NOMO-1 treated with dmso at 0.1 percent for 144 hours (cell line): Measurements from ENCODE around the gene TOB2.
A peak's percentile ranks its signal among the peaks of the same experiment; 100 is the strongest.
"Not testable (repeated sequence)": the region's sequence is repeated elsewhere in the genome, so short reads cannot be mapped to it uniquely, and the experiment has no call there.

ENCODE experiments used
- DNase-seq: peaks from one replicate; lab custom pipeline; 2025; ENCODE audit not compliant: unreplicated experiment; lab: John Stamatoyannopoulos, UW

Gene TOB2

DNA sequence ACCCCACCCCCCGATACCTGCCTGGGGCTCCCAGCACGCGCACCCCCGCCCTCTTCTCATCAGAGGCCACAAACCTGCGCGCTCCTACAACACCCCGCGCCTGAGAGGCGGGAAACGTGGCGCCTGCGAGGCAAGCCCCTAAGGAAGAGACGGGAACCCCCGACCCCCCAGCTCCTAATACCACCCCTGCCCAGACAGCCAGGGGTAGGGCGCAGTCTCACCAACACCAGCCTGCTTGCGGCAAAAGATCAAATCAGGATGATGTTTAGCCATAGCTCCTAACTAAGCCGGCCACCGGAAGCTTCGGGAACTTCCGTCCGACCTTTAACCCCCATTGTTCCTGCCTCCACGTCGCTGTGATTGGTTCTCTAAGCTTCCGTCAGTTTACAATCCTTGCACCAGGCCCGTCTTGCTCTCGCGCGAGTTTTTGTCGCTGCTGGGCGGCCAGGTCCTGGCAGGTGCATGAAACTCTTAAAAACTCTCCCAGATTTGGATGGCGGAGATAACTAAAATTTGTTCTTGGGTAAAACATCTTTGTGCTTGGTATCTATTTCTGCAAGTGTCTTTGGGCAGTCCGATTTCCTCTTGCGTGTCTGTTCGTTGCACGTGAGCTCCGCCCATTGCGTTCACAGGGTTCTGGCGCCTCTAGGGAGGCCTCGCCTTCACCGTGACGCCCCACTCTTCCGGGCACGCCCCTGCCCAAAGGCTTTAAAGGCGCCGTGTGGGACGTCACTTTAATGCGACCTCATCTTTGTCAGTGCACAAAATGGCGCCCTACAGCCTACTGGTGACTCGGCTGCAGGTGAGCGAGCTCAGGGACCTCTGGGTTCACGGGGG is 22.0 kb upstream of the TOB2 start, which contains the start of the genes ACO2 and PHF5A:
Gene ACO2 (plus strand): TSS at position 737 of the 837 bp plus-strand sequence. CDS start 30 bp downstream, at position 767.
Gene PHF5A (minus strand): TSS at position 312 of the 837 bp plus-strand sequence. CDS start 39 bp downstream, at position 273.
- peak; percentile 98 for DNase-seq

DNA sequence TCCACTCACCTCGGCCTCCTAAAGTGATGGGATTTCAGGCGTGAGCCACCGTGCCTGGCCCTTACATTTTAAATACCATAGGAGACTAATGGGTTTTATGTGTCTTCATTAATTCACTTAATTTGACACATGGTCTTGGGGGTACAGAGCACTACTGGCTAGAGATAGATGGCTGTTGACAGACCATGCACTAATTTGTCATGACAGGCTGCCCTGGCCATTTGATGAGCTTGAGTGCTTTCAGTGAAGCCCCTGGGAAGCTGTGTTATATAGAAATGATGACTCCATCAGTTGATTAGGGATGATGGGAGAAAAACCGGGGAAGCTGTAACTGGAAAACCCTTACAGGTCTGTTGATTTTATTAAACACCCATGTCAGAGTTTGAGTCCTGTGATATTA is 15.3 kb upstream of the TOB2 start:
- no peak for DNase-seq

DNA sequence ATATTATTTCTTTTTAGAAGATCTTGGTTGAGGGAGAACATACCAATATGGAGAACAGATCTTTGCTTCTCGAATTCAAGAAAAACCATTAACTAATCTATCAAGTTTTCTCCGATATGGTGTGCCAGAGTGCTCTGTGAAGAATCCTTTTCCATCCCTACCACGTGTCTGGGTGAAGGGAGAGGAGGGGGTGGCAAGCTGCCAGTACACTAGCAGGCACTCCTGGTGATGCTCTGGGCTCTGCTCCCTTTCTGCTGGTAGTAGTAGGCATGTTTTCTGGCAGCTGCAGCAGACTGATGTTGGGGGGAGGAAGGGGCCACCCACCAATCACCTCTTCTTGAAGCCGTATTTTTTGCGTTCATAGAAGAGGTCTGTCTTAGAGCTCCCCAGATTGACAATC is 13.5 kb upstream of the TOB2 start:
- DNase-seq, result not testable (repeated sequence)

DNA sequence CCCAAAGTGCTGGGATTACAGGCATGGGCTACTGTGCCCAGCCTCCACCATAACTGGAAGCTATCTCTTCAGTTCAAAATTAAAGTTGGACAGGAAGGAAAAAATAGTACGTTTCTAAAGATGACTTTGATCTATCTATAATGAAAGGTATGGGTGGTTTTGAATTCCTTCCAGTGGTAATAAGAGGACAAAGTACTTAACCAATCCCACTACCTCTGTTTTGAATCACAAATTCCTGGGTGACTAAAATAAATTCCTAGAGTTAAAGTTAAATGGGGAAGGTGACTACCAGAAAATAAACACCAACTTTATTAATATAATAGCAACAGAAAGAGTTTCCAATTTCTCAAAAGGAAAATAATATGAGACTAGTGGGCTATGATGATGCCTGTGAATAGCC is 12.8 kb upstream of the TOB2 start:
- no peak for DNase-seq

DNA sequence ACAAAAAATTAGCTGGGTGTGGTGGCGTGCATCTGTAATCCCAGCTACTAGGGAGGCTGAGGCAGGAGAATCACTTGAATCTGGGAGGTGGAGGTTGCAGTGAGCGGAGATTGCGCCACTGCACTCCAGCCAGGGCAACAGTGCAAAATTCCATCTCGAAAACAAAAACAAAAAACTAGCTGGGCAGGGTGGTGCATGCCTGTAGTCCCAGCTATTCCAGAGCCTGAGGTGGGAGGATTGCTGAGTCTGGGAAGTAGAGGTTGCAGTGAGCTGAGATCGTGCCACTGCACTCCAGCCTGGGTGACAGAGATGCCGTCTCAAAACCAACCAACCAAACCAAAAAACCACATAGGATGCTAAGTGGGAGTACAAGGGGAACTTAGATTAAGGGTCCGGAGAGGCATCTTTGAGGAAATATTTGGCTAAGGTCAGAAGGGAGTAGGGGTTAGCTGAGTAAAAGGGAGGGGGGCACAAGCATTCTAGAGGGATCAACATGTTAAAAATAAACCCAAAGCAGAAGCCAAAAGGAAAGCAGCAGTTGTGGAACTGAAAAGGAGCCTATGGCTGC is 11.6 kb upstream of the TOB2 start:
- no peak for DNase-seq

DNA sequence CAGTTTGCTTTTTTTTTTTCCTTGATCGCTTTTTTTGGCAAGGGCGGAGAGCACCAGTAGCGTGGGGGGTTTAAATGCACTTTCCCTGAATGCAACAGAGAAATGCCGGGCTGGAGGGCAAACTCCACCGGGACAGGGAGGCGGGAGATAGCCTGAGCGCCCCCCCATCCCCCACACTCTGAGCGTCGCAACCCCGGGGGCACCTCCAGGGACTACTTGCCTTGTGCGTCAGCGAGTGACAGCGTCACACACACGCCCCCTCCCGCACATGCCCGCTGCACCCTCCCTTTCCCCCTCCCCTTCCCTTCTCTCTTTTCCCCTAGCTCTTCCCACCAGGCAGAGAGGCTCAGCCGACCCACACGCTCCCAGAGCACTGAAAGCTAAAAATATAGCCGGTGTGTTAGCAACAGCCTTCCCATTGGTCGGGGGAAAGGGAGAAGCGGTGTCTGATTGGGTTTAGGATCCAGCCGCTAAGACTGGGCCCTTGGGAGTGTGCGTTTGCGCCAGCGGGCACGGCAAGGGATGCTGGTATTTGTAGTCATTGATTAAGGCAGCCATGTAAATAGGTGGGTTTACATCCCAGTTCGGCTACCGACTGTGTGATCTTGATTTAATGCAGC is 1.7 kb upstream of the TOB2 start:
- peak; percentile 99 for DNase-seq

DNA sequence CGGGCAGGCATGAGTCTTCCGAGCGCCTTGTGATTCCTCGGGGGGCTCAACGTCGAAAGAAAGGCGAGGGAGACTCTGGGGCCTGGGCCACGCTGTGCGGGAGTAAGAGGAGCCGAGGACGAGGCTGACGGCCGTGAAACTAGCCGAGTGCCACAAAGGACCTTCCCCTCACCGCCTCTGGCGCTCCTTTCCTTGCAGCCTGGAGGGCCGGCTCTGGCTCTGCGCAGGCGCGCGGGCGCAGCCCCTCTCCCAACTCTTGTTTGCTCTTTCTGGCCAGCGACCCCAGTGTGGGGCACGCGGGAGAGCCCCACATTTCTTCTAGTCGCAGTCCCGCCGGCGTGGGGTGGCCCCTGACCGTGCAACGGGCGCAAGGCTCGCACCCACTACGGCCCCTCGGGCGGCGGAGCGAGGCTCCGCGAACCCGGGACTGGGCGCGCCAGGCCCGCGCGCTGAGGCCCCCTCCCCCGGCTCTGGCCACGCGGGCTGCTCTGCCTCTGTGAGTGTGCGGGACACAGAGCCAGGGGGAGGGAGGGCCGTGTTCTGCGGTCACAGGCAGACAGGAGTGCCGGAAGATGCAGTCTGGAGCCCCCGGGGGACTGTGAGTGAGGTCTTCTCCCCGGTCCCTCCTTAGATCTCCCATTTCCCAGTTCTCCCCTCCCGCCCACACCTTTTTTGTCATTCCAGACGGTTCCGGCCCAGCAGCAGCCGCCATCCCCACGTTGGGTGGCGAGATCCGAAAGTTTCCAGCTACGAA is 1.0 kb upstream of the TOB2 start:
- DNase-seq, result peak; percentile 51

DNA sequence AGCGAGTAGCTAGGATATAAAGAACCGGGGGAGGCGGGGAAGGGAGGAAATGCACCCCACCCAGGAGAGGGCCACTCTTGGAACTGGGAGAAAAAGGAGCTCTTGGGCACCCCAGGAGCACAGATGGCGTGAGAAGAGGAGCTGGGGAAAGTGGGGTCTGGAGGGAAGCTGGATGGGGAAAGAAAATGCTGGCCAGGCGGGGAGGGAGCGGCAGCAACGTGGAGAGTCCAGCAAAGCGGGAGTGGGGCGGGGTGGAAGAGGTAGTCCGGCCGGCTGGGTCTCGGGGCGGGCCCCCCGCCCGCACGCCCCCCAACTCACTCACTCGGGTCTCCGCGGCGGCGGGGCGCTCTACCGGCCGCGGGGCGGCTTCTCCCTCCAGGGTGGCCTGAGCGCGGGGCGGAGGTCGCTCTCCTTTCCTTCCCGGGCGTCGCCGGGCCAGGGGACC is 522 bp downstream of the TOB2 start:
- DNase-seq, result no peak

DNA sequence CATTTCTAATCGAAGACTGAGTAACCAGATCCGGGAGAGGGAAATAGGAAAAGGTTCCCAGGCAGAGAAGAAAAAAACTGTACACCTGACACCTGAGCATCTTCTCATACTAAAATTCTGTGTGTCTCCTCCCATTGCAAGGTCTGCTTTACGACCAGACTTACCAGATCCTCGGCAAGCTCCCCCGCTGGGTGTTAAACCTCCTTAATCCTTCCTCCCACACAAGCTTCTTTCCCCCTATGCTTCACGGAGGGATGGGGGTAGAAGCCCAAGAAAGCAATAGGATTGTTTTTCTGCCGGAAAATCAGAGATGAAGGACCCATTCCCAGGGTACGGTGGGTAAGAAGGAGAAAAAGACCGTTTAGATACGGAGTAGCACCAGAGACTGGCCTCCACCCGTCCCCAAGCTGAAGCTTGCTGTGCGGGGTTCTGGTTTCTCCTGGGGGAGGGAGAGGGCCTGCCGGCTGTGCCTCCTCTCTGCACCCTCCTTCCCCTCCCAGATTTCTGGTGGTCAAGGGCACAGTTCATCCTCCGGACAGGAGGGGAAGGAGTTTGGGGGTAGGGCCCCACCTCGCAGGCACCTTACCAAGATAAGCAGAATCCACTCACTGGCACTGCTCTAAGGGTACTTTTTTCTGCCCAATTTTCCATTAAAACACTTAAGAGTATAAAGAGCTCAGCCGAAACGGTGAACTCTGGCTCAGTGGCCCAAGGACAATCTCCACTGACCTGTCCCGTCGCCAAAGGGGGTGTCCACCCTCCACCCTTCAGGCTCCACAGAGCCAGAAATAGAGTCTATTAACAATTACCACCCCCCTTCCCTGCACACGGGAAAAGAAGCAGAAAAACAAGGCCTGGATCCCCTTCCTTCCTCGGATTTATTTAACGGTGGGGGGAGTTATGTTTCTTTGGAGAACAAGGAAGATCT is 1.2 kb downstream of the TOB2 start:
- DNase-seq, result no peak

DNA sequence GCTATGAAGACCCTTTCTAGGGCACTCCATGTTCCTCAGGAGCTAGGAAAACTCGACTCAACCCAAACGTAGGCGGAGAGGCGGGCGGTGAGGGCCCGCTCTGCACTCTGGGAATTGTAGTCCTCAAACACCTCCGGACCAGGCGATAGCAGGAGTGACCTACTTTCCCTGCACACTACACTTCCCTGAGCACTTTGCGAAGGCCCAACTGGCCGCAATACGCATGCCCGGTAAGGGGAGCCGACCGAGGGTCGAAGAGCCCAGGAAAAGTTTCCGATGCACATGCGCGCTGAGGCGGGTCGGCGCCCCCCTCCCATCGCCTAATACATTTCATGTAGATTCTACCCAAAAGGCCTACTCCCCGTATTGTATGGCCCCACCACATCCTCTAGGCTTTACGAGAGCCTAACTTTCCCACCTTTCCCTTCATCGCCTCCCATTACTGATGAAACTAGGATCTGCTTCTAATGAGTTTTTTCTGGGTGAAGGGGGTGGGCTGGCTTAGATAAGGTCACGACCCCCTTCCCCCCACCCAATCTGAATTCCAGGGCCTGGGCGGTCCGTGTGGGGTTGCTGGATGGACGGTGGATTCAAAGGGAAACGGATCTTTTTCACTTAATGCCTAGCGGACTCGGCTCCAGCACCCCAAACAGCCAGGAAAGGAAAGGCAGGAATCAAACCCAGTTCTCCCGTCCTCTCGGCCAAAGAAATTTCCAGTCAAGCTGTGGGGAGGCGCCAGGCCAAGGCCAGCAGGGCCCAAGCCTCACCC is 2.1 kb downstream of the TOB2 start:
- DNase-seq, result peak; percentile 87

DNA sequence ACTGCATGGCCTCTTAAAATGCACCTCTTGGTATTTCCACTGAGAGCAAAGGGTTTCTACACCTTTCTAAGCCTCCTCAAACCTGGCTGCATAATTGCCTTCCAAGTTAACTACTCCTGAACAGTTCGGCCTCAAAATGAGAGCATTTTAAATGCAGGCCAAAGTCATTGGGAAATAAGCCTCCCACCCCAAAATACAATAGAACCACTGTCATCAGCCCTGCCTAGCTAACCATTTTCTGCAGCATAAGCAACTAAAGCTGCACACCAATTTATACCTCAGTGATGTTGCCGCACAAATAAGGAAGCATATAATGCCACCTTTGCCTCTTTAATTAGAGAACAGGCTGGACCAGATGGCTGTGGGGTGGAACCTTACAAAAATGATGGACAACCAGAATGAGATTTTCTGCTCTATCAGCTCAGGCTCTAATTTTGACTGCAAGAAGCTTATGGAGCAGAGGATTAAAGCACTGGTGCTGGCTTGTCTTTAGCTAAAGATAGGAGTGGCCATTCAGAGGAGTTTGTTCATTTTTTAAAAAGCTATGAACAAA is 4.3 kb downstream of the TOB2 start:
- no peak for DNase-seq

DNA sequence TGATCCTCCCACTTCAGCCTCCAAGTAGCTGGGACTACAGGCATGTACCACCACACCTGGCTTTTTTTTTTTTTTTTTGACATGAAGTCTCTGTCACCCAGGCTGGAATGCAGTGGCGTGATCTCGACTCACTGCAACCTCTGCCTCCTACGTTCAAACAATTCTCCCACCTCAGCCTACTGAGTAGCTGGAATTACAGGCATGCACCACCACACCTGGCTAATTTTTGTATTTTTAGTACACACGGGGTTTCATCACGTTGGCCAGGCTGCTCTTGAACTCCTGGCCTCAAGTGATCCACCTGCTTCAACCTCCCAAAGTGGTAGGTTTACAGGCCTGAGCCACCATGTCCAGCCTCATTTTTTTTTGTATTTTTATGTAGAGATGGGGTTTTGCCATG is 6.1 kb downstream of the TOB2 start:
- DNase-seq, result not testable (repeated sequence)

DNA sequence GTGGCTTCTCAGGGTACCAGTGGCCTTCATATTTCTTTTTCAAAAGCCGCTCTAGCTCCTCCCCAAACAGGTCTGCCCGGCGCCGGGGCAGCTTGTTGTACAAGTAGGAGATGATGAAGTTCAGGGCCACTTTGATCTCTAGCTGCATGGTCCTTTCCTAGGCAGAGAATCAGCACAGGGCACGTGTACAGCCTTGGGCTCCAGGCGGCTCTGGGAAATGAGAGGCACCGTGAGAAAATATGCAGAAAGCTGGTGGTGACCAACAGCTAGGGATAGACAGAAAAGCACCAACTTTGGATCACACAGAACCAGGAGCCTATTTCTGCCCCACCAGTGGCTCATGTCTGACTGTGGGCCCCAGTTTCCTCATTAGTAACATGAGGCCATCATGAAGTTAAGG is 9.4 kb downstream of the TOB2 start:
- DNase-seq, result no peak

DNA sequence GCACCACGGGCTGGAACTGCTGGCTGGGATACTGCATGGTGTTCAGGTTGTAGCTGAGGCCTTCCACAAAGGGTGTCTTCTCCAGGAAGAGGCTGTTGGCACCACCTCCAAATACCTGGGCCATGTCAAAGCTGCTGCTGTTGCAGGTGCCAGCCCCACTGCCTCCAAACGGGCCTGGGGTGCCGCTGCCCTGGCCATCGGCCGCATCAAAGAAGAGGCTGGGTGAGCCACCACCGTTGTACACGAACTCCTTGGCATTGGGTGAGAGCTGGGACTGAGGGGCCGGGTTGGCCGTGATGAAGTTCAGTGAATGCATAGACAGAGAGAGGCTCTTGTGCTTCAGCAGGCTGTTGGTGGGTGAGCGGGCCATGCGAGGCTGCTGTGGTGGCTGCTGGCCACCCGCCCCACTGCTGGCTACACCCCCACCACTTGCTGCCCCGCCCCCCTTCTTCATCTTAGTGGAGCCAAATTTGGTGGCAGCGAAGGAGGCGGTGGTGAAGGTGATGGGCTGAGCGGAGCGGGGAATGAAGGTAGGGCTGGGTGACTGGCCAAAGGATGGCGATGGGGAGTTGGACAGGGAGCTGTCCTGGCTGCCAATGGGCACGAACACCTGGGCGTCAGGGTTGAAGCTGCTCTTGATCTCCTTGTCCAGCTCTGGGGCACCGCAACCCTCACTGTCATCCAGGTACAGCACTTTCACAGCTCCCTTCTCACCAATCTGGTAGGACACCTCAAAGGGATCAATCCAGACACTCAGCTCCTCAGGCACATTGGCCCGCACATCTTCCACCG is 10.1 kb downstream of the TOB2 start:
- no peak for DNase-seq

DNA sequence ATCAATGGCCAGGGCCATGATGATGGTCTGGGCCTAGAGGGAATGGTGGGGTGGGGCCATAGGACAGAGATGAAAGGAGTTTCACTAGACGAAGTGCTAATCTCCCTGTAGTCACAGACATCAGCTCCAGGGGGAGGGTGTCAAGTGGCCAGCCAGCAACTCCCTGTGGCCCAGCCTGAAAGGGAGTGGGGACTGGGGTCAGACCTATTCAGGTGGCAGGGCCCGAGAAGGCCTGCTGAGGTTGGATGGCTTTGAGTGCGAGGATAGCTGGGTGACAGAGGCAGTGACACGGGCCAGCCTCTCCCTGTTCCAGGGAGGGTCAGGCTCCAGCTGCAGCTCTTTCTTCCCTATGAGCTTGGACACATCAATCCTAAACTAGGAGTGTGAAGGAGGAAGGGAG is 11.0 kb downstream of the TOB2 start:
- DNase-seq, result no peak

DNA sequence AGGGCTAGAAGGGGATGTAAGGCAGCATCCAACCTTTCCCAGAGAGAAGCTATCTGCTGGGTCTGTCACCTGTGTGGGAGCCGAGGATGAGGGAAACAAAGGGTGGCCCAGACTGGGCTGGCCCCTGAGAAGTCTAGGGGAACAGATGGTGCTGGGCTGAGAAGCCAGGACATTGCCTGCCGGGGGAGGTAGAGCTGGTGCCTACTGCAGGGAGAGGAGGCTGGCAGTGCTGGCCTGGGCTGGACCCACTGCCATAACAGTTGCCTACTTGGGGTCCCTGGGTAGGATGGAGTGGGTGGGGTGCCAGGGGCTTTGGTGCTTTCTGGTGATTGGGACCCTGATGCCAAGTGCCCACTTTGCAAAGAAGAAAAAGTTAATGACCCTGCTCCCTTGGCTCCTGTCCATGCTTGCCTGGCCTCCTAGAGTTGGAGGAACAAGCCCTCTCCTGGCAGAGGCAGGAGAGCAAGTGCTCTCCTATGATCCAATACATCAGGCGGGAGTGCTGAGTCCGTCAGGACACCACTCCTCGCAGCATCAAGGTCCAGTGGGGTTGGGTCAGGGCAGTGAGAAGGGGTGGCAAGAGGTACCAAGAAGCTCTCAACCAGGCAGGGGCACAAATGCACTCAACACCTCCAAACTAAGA is 12.1 kb downstream of the TOB2 start:
- DNase-seq, result not testable (repeated sequence)

DNA sequence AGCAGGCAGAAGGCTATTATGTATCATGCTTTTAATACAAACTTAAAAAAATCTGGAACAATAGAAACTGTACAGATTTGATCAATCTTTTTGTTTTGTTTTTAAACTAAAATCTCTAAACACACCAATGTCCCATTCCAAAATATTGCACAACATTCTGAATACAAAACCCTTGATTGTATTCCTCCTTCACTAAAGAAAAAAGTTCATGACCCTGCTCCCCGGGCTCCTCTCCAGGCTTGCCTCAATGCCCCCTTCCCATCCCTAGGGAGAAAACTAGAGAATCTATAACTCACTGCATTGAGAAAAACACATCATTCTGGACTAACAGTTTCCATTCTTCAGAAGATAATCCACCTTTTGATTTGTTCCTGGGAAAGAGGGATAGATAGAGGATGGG is 13.1 kb downstream of the TOB2 start:
- not testable (repeated sequence) for DNase-seq

DNA sequence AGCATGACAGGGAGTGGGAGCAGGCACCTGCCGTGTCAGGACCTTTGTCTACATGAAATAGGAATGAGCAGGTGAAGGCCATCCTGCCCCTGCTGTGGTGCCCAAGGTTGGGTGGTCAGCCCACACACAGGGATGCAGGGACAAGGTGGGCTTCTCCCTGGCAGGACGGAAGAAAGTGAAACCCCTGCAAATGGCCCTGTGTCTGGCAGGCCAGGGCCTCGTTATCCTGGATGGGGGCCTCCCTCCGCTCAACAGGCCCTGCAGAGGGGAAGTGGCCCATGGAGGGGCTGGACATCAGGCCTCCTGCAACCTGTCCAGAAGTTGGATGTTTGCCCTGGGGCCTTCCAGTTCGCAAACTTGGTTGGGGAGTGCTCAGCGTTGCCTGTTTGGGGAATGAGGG is 14.9 kb downstream of the TOB2 start:
- DNase-seq, result no peak
